HepG2 (cell line): ENCODE measurements around the gene MADCAM1. TPM values are rescaled to one million over a fixed set of nuclear protein-coding genes. Genes with fewer than 3 reads are reported as not detected.

Source experiments
- DNMT1 ChIP-seq: sonication (generic); formaldehyde crosslinking; IDR thresholded peaks from 2 replicates; pipeline ENCODE4 v1.5.1; 2020; ENCODE audit warnings: mild to moderate bottlenecking, missing genetic modification reagents
- DRAP1 ChIP-seq: IDR thresholded peaks from 2 replicates; pipeline ENCODE4 v1.6.1; 2016; ENCODE audit warnings: missing genetic modification reagents, missing compliant biosample characterization
- GATAD2A ChIP-seq: IDR thresholded peaks from 2 replicates; pipeline ENCODE4 v1.6.1; 2016
- GZF1 ChIP-seq: sonication (generic); formaldehyde crosslinking; IDR thresholded peaks from 2 replicates; pipeline ENCODE4 v1.5.1; 2020; ENCODE audit warnings: mild to moderate bottlenecking, missing genetic modification reagents
- IRF9 ChIP-seq: sonication (generic); formaldehyde crosslinking; IDR thresholded peaks from 2 replicates; pipeline ENCODE4 v1.8.0; 2022; ENCODE audit warnings: missing genetic modification reagents, mild to moderate bottlenecking, borderline replicate concordance
- KDM1A ChIP-seq: IDR thresholded peaks from 2 replicates; pipeline ENCODE4 v1.6.1; 2016; ENCODE audit warnings: missing compliant biosample characterization
- MED1 ChIP-seq: sonication (generic); formaldehyde crosslinking; IDR thresholded peaks from 2 replicates; pipeline ENCODE4 v1.4.0; 2020; ENCODE audit warnings: missing genetic modification reagents
- MLX ChIP-seq: IDR thresholded peaks from 2 replicates; pipeline ENCODE4 v1.6.1; 2016
- NFIC ChIP-seq: IDR thresholded peaks from 2 replicates; pipeline ENCODE4 v1.6.1; 2012; ENCODE audit warnings: mild to moderate bottlenecking, low read length, inconsistent platforms
- NONO ChIP-seq, 2 experiments: fragments of 450-650 bp in 1 of 2; sonication (generic) in 1 of 2; formaldehyde crosslinking in 1 of 2; IDR thresholded peaks in 1 of 2; conservative IDR thresholded peaks in 1 of 2; 2 replicates each; pipeline versions ENCODE4 v1.6.1 to v1.8.0; 2017 to 2022; ENCODE audit warnings: mild to moderate bottlenecking in 1 of 2, missing genetic modification reagents in 1 of 2, moderate library complexity in 1 of 2
- PBX2 ChIP-seq: IDR thresholded peaks from 2 replicates; pipeline ENCODE4 v1.6.1; 2016; ENCODE audit warnings: control low read depth
- RCOR2 ChIP-seq: IDR thresholded peaks from 2 replicates; pipeline ENCODE4 v1.6.1; 2016; ENCODE audit warnings: missing biosample characterization, missing genetic modification reagents
- RXRA ChIP-seq: sonication (generic); formaldehyde crosslinking; IDR thresholded peaks from 2 replicates; pipeline ENCODE4 v1.5.1; 2020; ENCODE audit warnings: missing genetic modification reagents
- U2AF1 ChIP-seq: fragments of 200-400 bp; formaldehyde crosslinking; optimal IDR thresholded peaks from 2 replicates; pipeline ENCODE3; 2017; ENCODE audit warnings: mild to moderate bottlenecking, low read depth, low read length
- YY1 ChIP-seq: IDR thresholded peaks from 2 replicates; pipeline ENCODE4 v1.6.1; 2011; ENCODE audit warnings: low read length, low read depth, moderate library complexity, mild to moderate bottlenecking; ENCODE audit not compliant: insufficient read depth, insufficient replicate concordance
- ZNF224 ChIP-seq: sonication (generic); formaldehyde crosslinking; IDR thresholded peaks from 2 replicates; pipeline ENCODE4 v1.5.0; 2020; ENCODE audit warnings: mild to moderate bottlenecking, missing genetic modification reagents
- ZNF446 ChIP-seq: sonication (generic); formaldehyde crosslinking; IDR thresholded peaks from 2 replicates; pipeline ENCODE4 v1.5.0; 2020; ENCODE audit warnings: mild to moderate bottlenecking, missing genetic modification reagents
- ZNF484 ChIP-seq: sonication (generic); formaldehyde crosslinking; IDR thresholded peaks from 2 replicates; pipeline ENCODE4 v1.5.1; 2020; ENCODE audit warnings: mild to moderate bottlenecking, low read depth, missing genetic modification reagents, borderline replicate concordance
- ZNF562 ChIP-seq: sonication (generic); formaldehyde crosslinking; IDR thresholded peaks from 2 replicates; pipeline ENCODE4 v1.8.0; 2022; ENCODE audit warnings: missing genetic modification reagents, borderline replicate concordance
- ZNF687 ChIP-seq: sonication (generic); formaldehyde crosslinking; IDR thresholded peaks from 2 replicates; pipeline ENCODE4 v1.5.1; 2020; ENCODE audit warnings: mild to moderate bottlenecking, missing genetic modification reagents, moderate library complexity
- ZNF746 ChIP-seq: sonication (generic); formaldehyde crosslinking; IDR thresholded peaks from 2 replicates; pipeline ENCODE4 v1.8.0; 2022; ENCODE audit warnings: mild to moderate bottlenecking, missing genetic modification reagents
- ZNF772 ChIP-seq: sonication (generic); formaldehyde crosslinking; IDR thresholded peaks from 2 replicates; pipeline ENCODE4 v1.5.0; 2020; ENCODE audit warnings: mild to moderate bottlenecking, missing genetic modification reagents
- polyA plus RNA-seq, 8 experiments: library from polyadenylated mRNA; depleted of rRNA in 3 of 8; stranded (reverse) in 7 of 8; unstranded in 1 of 8; fragments of >200 nt; fragmentation: Illumina TruSeq in 4 of 8; extraction: Trizol in 4 of 8; gene quantifications; 2 replicates each; pipeline versions ENCODE4 v1.2.1 to v1.2.3, GENCODE V29; 2011 to 2016; ENCODE audit warnings: low read depth in 4 of 8, missing spikeins in 1 of 8, mixed read lengths in 1 of 8; ENCODE audit not compliant: insufficient read depth in 1 of 8
- total RNA-seq, 5 experiments: library from RNA; depleted of rRNA; stranded (reverse); fragments of >200 nt; fragmentation: Illumina TruSeq; extraction: Trizol; gene quantifications; 2 replicates each; pipeline ENCODE4 v1.2.3, GENCODE V29; 2016; ENCODE audit warnings: low read depth in 1 of 5

MADCAM1 gene
- total and polyA plus RNA-seq, 2 of the 13 experiments (the other 11 are each of a cell fraction or from before 2014, with no cell fraction given): 0.29 to 0.33 TPM

- 0 out of 2 replicates have a peak, but pooled peaks have one; percentile 29 for TF ChIP-seq PBX2 (CRISPR knock-in tag)
- 0 out of 2 replicates have a peak, but pooled peaks have one; percentile 43 for TF ChIP-seq IRF9 (CRISPR knock-in tag)
- peak; percentile 58; the same call in 1 of the 2 replicates for TF ChIP-seq RXRA (CRISPR knock-in tag)
- TF ChIP-seq ZNF772: peak; percentile 67; the same call in 1 of the 2 replicates
- TF ChIP-seq GATAD2A (CRISPR knock-in tag): peak; percentile 72; the same call in 1 of the 2 replicates
- peak; percentile 57; the same call in 1 of the 2 replicates for TF ChIP-seq KDM1A
- TF ChIP-seq MLX: 0 out of 2 replicates have a peak, but pooled peaks have one; percentile 37
- TF ChIP-seq RCOR2 (CRISPR knock-in tag): 0 out of 2 replicates have a peak, but pooled peaks have one; percentile 47
- no peak for TF ChIP-seq DNMT1 (CRISPR knock-in tag)
- TF ChIP-seq GZF1: peak; percentile 56; the same call in 1 of the 2 replicates
- no peak for TF ChIP-seq NONO (IDR thresholded peaks at IDR 0.05)
- peak; percentile 67; the same call in 1 of the 2 replicates for TF ChIP-seq NONO (CRISPR knock-in tag; conservative IDR thresholded peaks at IDR 0.05)
- no peak for TF ChIP-seq ZNF484
- TF ChIP-seq U2AF1: peak; percentile 27
- TF ChIP-seq ZNF562: no peak
- no peak for TF ChIP-seq NFIC
- peak; percentile 90 for TF ChIP-seq ZNF687 (CRISPR knock-in tag)
- TF ChIP-seq YY1: no peak
- TF ChIP-seq DRAP1 (CRISPR knock-in tag): peak; percentile 15; the same call in 1 of the 2 replicates
- peak; percentile 39; the same call in 1 of the 2 replicates for TF ChIP-seq MED1 (CRISPR knock-in tag)
- peak; percentile 74; the same call in 1 of the 2 replicates for TF ChIP-seq ZNF746 (CRISPR knock-in tag)
- no peak for TF ChIP-seq ZNF446 (CRISPR knock-in tag)
- TF ChIP-seq ZNF224: peak; percentile 65; the same call in 1 of the 2 replicates
Measured at GRCh38 chr19:506404-507285, 10.4 kb downstream of the MADCAM1 start (continued).
